GM12878 (cell line): ENCODE measurements around the gene G2E3. TPM values are rescaled to one million over a fixed set of nuclear protein-coding genes. Genes with fewer than 3 reads are reported as not detected.

Source experiments
- ASH2L ChIP-seq: fragments of 300-600, 200-600 bp; sonication (generic); IDR thresholded peaks from 2 replicates; pipeline ENCODE4 v1.6.1; 2017; ENCODE audit warnings: low read depth, mild to moderate bottlenecking, borderline replicate concordance
- BACH1 ChIP-seq: fragments of 450-650 bp; IDR thresholded peaks from 2 replicates; pipeline ENCODE4 v1.6.1; 2017; ENCODE audit warnings: mild to moderate bottlenecking, borderline replicate concordance
- BCL11A ChIP-seq: IDR thresholded peaks from 2 replicates; pipeline ENCODE4 v1.6.1; 2011; ENCODE audit warnings: low read depth, low read length
- BMI1 ChIP-seq: fragments of 450-650 bp; IDR thresholded peaks from 2 replicates; pipeline ENCODE4 v1.6.1; 2016; ENCODE audit warnings: mild to moderate bottlenecking, moderate library complexity, borderline replicate concordance
- CHD2 ChIP-seq: IDR thresholded peaks from 2 replicates; pipeline ENCODE4 v1.6.1; 2011; ENCODE audit warnings: low read depth, low read length, improper control_type of control experiment, borderline replicate concordance
- DPF2 ChIP-seq: fragments of 450-650 bp; IDR thresholded peaks from 2 replicates; pipeline ENCODE4 v1.6.1; 2017; ENCODE audit warnings: mild to moderate bottlenecking
- FOXK2 ChIP-seq: fragments of 450-650 bp; IDR thresholded peaks from 2 replicates; pipeline ENCODE4 v1.6.1; 2017; ENCODE audit warnings: mild to moderate bottlenecking, moderate library complexity
- IKZF2 ChIP-seq, 2 experiments: fragments of 450-650 bp; IDR thresholded peaks; 2 replicates each; pipeline ENCODE4 v1.6.1; 2017; ENCODE audit warnings: mild to moderate bottlenecking in 2 of 2, moderate library complexity in 2 of 2
- MLLT1 ChIP-seq: fragments of 450-650 bp; IDR thresholded peaks from 2 replicates; pipeline ENCODE4 v1.6.1; 2016; ENCODE audit warnings: mild to moderate bottlenecking
- MTA3 ChIP-seq: IDR thresholded peaks from 2 replicates; pipeline ENCODE4 v1.6.1; 2012; ENCODE audit warnings: low read length, inconsistent platforms, borderline replicate concordance
- PAX8 ChIP-seq: fragments of 450-650 bp; IDR thresholded peaks from 2 replicates; pipeline ENCODE4 v1.6.1; 2017; ENCODE audit warnings: mild to moderate bottlenecking, moderate library complexity
- PKNOX1 ChIP-seq: fragments of 450-650 bp; IDR thresholded peaks from 2 replicates; pipeline ENCODE4 v1.6.1; 2016; ENCODE audit warnings: mild to moderate bottlenecking
- SMARCA5 ChIP-seq: fragments of 450-650 bp; IDR thresholded peaks from 2 replicates; pipeline ENCODE4 v1.6.1; 2017; ENCODE audit warnings: mild to moderate bottlenecking
- TCF12 ChIP-seq: IDR thresholded peaks from 2 replicates; pipeline ENCODE4 v1.6.1; 2011; ENCODE audit warnings: low read depth, mild to moderate bottlenecking, low read length
- USF2 ChIP-seq: IDR thresholded peaks from 2 replicates; pipeline ENCODE4 v1.6.1; 2011; ENCODE audit warnings: low read depth, low read length, improper control_type of control experiment, borderline replicate concordance
- ZNF274 ChIP-seq: IDR thresholded peaks from one replicate; pipeline ENCODE4 v1.8.0; 2011; ENCODE audit not compliant: insufficient read length, insufficient read depth
- ZNF622 ChIP-seq: fragments of 450-650 bp; IDR thresholded peaks from 2 replicates; pipeline ENCODE4 v1.6.1; 2017; ENCODE audit warnings: mild to moderate bottlenecking, inconsistent platforms
- polyA plus RNA-seq, 11 experiments: library from polyadenylated mRNA; depleted of rRNA in 4 of 11; unstranded in 6 of 11; stranded (reverse) in 5 of 11; fragments of >200 nt; fragmentation: Nextera tagmentation in 4 of 11; fragmentation: Illumina TruSeq in 1 of 11; extraction: Ambion mirVana in 4 of 11; extraction: Trizol in 1 of 11; gene quantifications; 1 replicate in 1 of 11; 2 replicates in 10 of 11; pipeline versions ENCODE4 v1.2.1 to v1.2.3, GENCODE V29; 2011 to 2016; ENCODE audit warnings: inconsistent platforms in 2 of 11, missing spikeins in 2 of 11, low read depth in 1 of 11
- total RNA-seq, 4 experiments: library from RNA; depleted of rRNA in 3 of 4; stranded (reverse); fragments of >200 nt in 3 of 4; fragmentation: Illumina TruSeq in 1 of 4; extraction: Trizol in 1 of 4; gene quantifications; 2 replicates each; pipeline versions ENCODE4 v1.2.1 to v1.2.3, GENCODE V29; 2013 to 2021
- TF ChIP-seq, protein P1 (sequence below): fragments of 450-650 bp; formaldehyde crosslinking; IDR thresholded peaks from 2 replicates; pipeline ENCODE4 v1.4.0; 2022; ENCODE audit warnings: mild to moderate bottlenecking, moderate library complexity
- TF ChIP-seq, protein P2 (sequence below): IDR thresholded peaks from 2 replicates; pipeline ENCODE4 v1.6.1; 2011; ENCODE audit warnings: mild to moderate bottlenecking, low read depth, low read length, moderate library complexity; ENCODE audit not compliant: insufficient replicate concordance
- TF ChIP-seq, protein P3 (sequence below): fragments of 450-650 bp; IDR thresholded peaks from 2 replicates; pipeline ENCODE4 v1.6.1; 2017; ENCODE audit warnings: low read depth, mild to moderate bottlenecking, moderate library complexity

Gene G2E3
- total and polyA plus RNA-seq, 10 of the 15 experiments (the other 5 are each of a cell fraction or from before 2014, with no cell fraction given), result 10.0 to 38.0 (median 21.1) TPM

- TF ChIP-seq, protein P1, sequence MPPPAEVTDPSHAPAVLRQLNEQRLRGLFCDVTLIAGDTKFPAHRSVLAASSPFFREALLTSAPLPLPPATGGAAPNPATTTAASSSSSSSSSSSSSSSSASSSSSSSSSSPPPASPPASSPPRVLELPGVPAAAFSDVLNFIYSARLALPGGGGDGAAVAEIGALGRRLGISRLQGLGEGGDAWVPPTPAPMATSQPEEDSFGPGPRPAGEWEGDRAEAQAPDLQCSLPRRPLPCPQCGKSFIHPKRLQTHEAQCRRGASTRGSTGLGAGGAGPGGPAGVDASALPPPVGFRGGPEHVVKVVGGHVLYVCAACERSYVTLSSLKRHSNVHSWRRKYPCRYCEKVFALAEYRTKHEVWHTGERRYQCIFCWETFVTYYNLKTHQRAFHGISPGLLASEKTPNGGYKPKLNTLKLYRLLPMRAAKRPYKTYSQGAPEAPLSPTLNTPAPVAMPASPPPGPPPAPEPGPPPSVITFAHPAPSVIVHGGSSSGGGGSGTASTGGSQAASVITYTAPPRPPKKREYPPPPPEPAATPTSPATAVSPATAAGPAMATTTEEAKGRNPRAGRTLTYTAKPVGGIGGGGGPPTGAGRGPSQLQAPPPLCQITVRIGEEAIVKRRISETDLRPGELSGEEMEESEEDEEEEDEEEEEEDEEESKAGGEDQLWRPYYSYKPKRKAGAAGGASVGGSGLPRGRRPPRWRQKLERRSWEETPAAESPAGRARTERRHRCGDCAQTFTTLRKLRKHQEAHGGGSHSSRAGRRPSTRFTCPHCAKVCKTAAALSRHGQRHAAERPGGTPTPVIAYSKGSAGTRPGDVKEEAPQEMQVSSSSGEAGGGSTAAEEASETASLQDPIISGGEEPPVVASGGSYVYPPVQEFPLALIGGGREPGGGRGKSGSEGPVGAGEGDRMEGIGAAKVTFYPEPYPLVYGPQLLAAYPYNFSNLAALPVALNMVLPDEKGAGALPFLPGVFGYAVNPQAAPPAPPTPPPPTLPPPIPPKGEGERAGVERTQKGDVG, result no peak
- no peak for TF ChIP-seq USF2
- no peak for TF ChIP-seq DPF2
- TF ChIP-seq CHD2, result no peak
- TF ChIP-seq BCL11A, result no peak
- no peak for TF ChIP-seq PAX8
- TF ChIP-seq, protein P2, sequence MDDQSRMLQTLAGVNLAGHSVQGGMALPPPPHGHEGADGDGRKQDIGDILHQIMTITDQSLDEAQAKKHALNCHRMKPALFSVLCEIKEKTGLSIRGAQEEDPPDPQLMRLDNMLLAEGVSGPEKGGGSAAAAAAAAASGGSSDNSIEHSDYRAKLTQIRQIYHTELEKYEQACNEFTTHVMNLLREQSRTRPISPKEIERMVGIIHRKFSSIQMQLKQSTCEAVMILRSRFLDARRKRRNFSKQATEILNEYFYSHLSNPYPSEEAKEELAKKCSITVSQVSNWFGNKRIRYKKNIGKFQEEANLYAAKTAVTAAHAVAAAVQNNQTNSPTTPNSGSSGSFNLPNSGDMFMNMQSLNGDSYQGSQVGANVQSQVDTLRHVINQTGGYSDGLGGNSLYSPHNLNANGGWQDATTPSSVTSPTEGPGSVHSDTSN, result no peak
- 0 out of 2 replicates have a peak, but pooled peaks have one; percentile 15 for TF ChIP-seq ASH2L
- 0 out of 4 replicates have a peak, but pooled peaks of 1 of the 2 experiments have one; percentile 26 for TF ChIP-seq IKZF2 (IDR thresholded peaks at IDR 0.05)
- TF ChIP-seq SMARCA5, result no peak
- TF ChIP-seq PKNOX1, result no peak
- TF ChIP-seq BACH1, result no peak
- TF ChIP-seq, protein P3, sequence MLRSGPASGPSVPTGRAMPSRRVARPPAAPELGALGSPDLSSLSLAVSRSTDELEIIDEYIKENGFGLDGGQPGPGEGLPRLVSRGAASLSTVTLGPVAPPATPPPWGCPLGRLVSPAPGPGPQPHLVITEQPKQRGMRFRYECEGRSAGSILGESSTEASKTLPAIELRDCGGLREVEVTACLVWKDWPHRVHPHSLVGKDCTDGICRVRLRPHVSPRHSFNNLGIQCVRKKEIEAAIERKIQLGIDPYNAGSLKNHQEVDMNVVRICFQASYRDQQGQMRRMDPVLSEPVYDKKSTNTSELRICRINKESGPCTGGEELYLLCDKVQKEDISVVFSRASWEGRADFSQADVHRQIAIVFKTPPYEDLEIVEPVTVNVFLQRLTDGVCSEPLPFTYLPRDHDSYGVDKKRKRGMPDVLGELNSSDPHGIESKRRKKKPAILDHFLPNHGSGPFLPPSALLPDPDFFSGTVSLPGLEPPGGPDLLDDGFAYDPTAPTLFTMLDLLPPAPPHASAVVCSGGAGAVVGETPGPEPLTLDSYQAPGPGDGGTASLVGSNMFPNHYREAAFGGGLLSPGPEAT, result no peak; the same call in 1 of the 2 replicates
- peak; percentile 36; the same call in 1 of the 2 replicates for TF ChIP-seq TCF12
- 0 out of 2 replicates have a peak, but pooled peaks have one; percentile 27 for TF ChIP-seq FOXK2
- TF ChIP-seq BMI1, result no peak
- TF ChIP-seq ZNF622, result no peak
- TF ChIP-seq MLLT1, result no peak; the same call in 1 of the 2 replicates
- no peak for TF ChIP-seq ZNF274
- no peak for TF ChIP-seq MTA3
Observed at GRCh38 chr14:30558675-30559555, at the start of gene G2E3 (continued).
